Measurements from ENCODE around the gene SPP1. TPM values are rescaled to one million over a fixed set of nuclear protein-coding genes. Genes with fewer than 3 reads are reported as not detected.

SPP1 gene
- total and polyA plus RNA-seq, 10 of the 15 experiments (the other 5 are each of a cell fraction or from before 2014, with no cell fraction given), result 0.05 to 1.1 (median 0.39) TPM; not detected in 6

- in situ Hi-C loops (cut with MboI) (no loop called here), intact Hi-C loops (cut with micrococcal nuclease; ENCODE audit: unreplicated experiment) (no loop called here)
- H3K9me3 ChIP-seq (replicated peaks; ENCODE audit: control insufficient read depth, insufficient read depth, low read length), result no peaks in the 10 kb centered on the region; the same call in 2 of the 3 replicates
- no peak overlapping the region for H2AFZ ChIP-seq (ENCODE audit: control insufficient read depth, low read depth, low read length)
- no peak overlapping the region for H3K4me2 ChIP-seq (ENCODE audit: control insufficient read depth, insufficient read depth)
- no peaks in the 10 kb centered on the region for H3K79me2 ChIP-seq (ENCODE audit: control insufficient read depth, insufficient read depth, low read length)
- no peaks in the 10 kb centered on the region for H3K4me1 ChIP-seq (ENCODE audit: control insufficient read depth, insufficient read depth, low read length)
- ATAC-seq (no peak), FAIRE-seq (no peak), DNase-seq (ENCODE audit: low read depth, low spot score) (no peak)
- H3K27me3 ChIP-seq (replicated peaks in 1 of 2; ENCODE audit: control insufficient read depth in 2 of 2, insufficient read depth in 2 of 2, low read length in 1 of 2), result no peaks in the 10 kb centered on the region
- no peak overlapping the region for H3K4me3 ChIP-seq
- no peaks in the 10 kb centered on the region for H4K20me1 ChIP-seq (ENCODE audit: control insufficient read depth, insufficient read depth)
- no TSS peak for BruUV-seq (replicated peaks)
- ChIA-PET SMC1A (ENCODE audit: uncharacterized antibody, unreplicated experiment) (no interaction called here), RAD21 (ENCODE audit: unreplicated experiment) (no interaction called here), POLR2A (no interaction called here), CTCF (no interaction called here)
- H3K9ac ChIP-seq (ENCODE audit: control insufficient read depth, insufficient read depth, low read length), result no peak overlapping the region
- TF ChIP-seq NR2C1 (IDR thresholded peaks at IDR 0.05) (no peak), HDGF (IDR thresholded peaks at IDR 0.05) (no peak), MAX (IDR thresholded peaks at IDR 0.05; ENCODE audit: low read depth, low read length) (no peak)
- no peaks in the 10 kb centered on the region for H3K36me3 ChIP-seq (ENCODE audit: control insufficient read depth in 2 of 2, insufficient read depth in 2 of 2, low read length in 1 of 2)
- 37% methylated on average over 5 of the region's 5 CpGs for WGBS (ENCODE audit: insufficient coverage, insufficient replicate concordance, low lambda C conversion rate, missing lambda C conversion rate)
- no peak overlapping the region for H3K27ac ChIP-seq (ENCODE audit: control insufficient read depth, insufficient read depth)
These were observed 42.8 kb upstream of the SPP1 start for GRCh38 chr4:87932718-87933141.

GRCh38 chr4:87933337-87933736, 42.2 kb upstream of the SPP1 start:
- ATAC-seq (no peak), DNase-seq (ENCODE audit: low read depth, low spot score) (no peak), FAIRE-seq (no peak)
- no peaks in the 10 kb centered on the region for H3K36me3 ChIP-seq (ENCODE audit: control insufficient read depth in 2 of 2, insufficient read depth in 2 of 2, low read length in 1 of 2)
- H3K27me3 ChIP-seq (replicated peaks in 1 of 2; ENCODE audit: control insufficient read depth in 2 of 2, insufficient read depth in 2 of 2, low read length in 1 of 2), result no peaks in the 10 kb centered on the region
- H3K79me2 ChIP-seq (ENCODE audit: control insufficient read depth, insufficient read depth, low read length), result no peaks in the 10 kb centered on the region
- ChIA-PET CTCF (no interaction called here), RAD21 (ENCODE audit: unreplicated experiment) (no interaction called here), POLR2A (no interaction called here), SMC1A (ENCODE audit: uncharacterized antibody, unreplicated experiment) (no interaction called here)
- no peak overlapping the region for H3K4me2 ChIP-seq (ENCODE audit: control insufficient read depth, insufficient read depth)
- no peak overlapping the region for H3K9ac ChIP-seq (ENCODE audit: control insufficient read depth, insufficient read depth, low read length)
- H2AFZ ChIP-seq (ENCODE audit: control insufficient read depth, low read depth, low read length), result no peak overlapping the region
- no peak overlapping the region for H3K4me3 ChIP-seq
- H3K4me1 ChIP-seq (ENCODE audit: control insufficient read depth, insufficient read depth, low read length), result no peaks in the 10 kb centered on the region
- TF ChIP-seq ZNF592 (IDR thresholded peaks at IDR 0.05) (no peak), IKZF1 (conservative IDR thresholded peaks at IDR 0.05) (no peak), NBN (IDR thresholded peaks at IDR 0.05) (no peak), EGR1 (IDR thresholded peaks at IDR 0.05; ENCODE audit: borderline replicate concordance in 1 of 2, low read depth in 2 of 2, low read length in 2 of 2) (no peak), GABPA (IDR thresholded peaks at IDR 0.05; ENCODE audit: low read depth) (no peak), POLR2AphosphoS5 (IDR thresholded peaks at IDR 0.05; ENCODE audit: low read length) (no peak), CHD1 (IDR thresholded peaks at IDR 0.05; ENCODE audit: low read depth, low read length) (no peak)
- in situ Hi-C loops (cut with MboI) (no loop called here), intact Hi-C loops (cut with micrococcal nuclease; ENCODE audit: unreplicated experiment) (no loop called here)
- no peaks in the 10 kb centered on the region; the same call in 2 of the 3 replicates for H3K9me3 ChIP-seq (replicated peaks; ENCODE audit: control insufficient read depth, insufficient read depth, low read length)
- WGBS (ENCODE audit: insufficient coverage, insufficient replicate concordance, low lambda C conversion rate, missing lambda C conversion rate), result 43% methylated on average over 1 of the region's 1 CpG
- no TSS peak for BruUV-seq (replicated peaks)
- no peaks in the 10 kb centered on the region for H4K20me1 ChIP-seq (ENCODE audit: control insufficient read depth, insufficient read depth)
- no peak overlapping the region for H3K27ac ChIP-seq (ENCODE audit: control insufficient read depth, insufficient read depth)

All from GM12878 (cell line).